ENCODE results near the gene ADAMTS15.

The ADAMTS15 gene

GRCh38 chr11:130486987-130487923, 38.8 kb downstream of the ADAMTS15 start:
- no peak for ATAC-seq (ENCODE audit: low read depth)
- H3K36me3 ChIP-seq (ENCODE audit: low read depth): no peaks in the 10 kb centered on the region
- H3K4me3 ChIP-seq (ENCODE audit: severe bottlenecking): no peak overlapping the region
- H3K27me3 ChIP-seq (ENCODE audit: insufficient read depth, poor library complexity, severe bottlenecking): no peaks in the 10 kb centered on the region
- no peaks in the 10 kb centered on the region for H3K9me3 ChIP-seq (ENCODE audit: severe bottlenecking)
- no peak for DNase-seq (ENCODE audit: low spot score)
- H3K27ac ChIP-seq (ENCODE audit: poor library complexity, severe bottlenecking): no peak overlapping the region
- no peak for TF ChIP-seq CTCF (IDR thresholded peaks at IDR 0.05; ENCODE audit: poor library complexity, severe bottlenecking)
- no peaks in the 10 kb centered on the region for H3K4me1 ChIP-seq (ENCODE audit: insufficient read depth, poor library complexity, severe bottlenecking)

- Histone ChIP-seq H3K9me3 (ENCODE audit: severe bottlenecking) (no peaks in the 10 kb centered on the region), H3K4me3 (ENCODE audit: severe bottlenecking) (no peak overlapping the region), H3K36me3 (ENCODE audit: low read depth) (no peaks in the 10 kb centered on the region), H3K4me1 (ENCODE audit: insufficient read depth, poor library complexity, severe bottlenecking) (no peaks in the 10 kb centered on the region), H3K27ac (ENCODE audit: poor library complexity, severe bottlenecking) (no peak overlapping the region), H3K27me3 (ENCODE audit: insufficient read depth, poor library complexity, severe bottlenecking) (no peaks in the 10 kb centered on the region)
- TF ChIP-seq CTCF (IDR thresholded peaks at IDR 0.05; ENCODE audit: poor library complexity, severe bottlenecking): no peak
- no peak for DNase-seq (ENCODE audit: low spot score)
- no peak for ATAC-seq (ENCODE audit: low read depth)
Measured at GRCh38 chr11:130487924-130488815, 39.7 kb downstream of the ADAMTS15 start.

- DNase-seq (ENCODE audit: low spot score) (no peak), ATAC-seq (ENCODE audit: low read depth) (no peak)
- H3K4me1 ChIP-seq (ENCODE audit: insufficient read depth, poor library complexity, severe bottlenecking): no peaks in the 10 kb centered on the region
- no peak overlapping the region for H3K27ac ChIP-seq (ENCODE audit: poor library complexity, severe bottlenecking)
- no peak overlapping the region for H3K4me3 ChIP-seq (ENCODE audit: severe bottlenecking)
- no peak for TF ChIP-seq CTCF (IDR thresholded peaks at IDR 0.05; ENCODE audit: poor library complexity, severe bottlenecking)
- no peaks in the 10 kb centered on the region for H3K36me3 ChIP-seq (ENCODE audit: low read depth)
- no peaks in the 10 kb centered on the region for H3K27me3 ChIP-seq (ENCODE audit: insufficient read depth, poor library complexity, severe bottlenecking)
- H3K9me3 ChIP-seq (ENCODE audit: severe bottlenecking): no peaks in the 10 kb centered on the region
Measured at GRCh38 chr11:130488848-130489584, 40.6 kb downstream of the ADAMTS15 start.

GRCh38 chr11:130489716-130490115, 41.3 kb downstream of the ADAMTS15 start:
- H3K27ac ChIP-seq (ENCODE audit: poor library complexity, severe bottlenecking): no peak overlapping the region
- DNase-seq (ENCODE audit: low spot score) (no peak), ATAC-seq (ENCODE audit: low read depth) (no peak)
- H3K4me3 ChIP-seq (ENCODE audit: severe bottlenecking): no peak overlapping the region
- no peaks in the 10 kb centered on the region for H3K4me1 ChIP-seq (ENCODE audit: insufficient read depth, poor library complexity, severe bottlenecking)
- H3K9me3 ChIP-seq (ENCODE audit: severe bottlenecking): no peaks in the 10 kb centered on the region
- TF ChIP-seq CTCF (IDR thresholded peaks at IDR 0.05; ENCODE audit: poor library complexity, severe bottlenecking): no peak
- no peaks in the 10 kb centered on the region for H3K27me3 ChIP-seq (ENCODE audit: insufficient read depth, poor library complexity, severe bottlenecking)
- H3K36me3 ChIP-seq (ENCODE audit: low read depth): no peaks in the 10 kb centered on the region

Data from RWPE2 (cell line).